Measurements from ENCODE around the gene CELF2. TPM values are rescaled to one million over a fixed set of nuclear protein-coding genes. Genes with fewer than 3 reads are reported as not detected.

The CELF2 gene
- total RNA-seq, 1 experiment from 2014 or later, result not detected

- TF ChIP-seq, protein P1, sequence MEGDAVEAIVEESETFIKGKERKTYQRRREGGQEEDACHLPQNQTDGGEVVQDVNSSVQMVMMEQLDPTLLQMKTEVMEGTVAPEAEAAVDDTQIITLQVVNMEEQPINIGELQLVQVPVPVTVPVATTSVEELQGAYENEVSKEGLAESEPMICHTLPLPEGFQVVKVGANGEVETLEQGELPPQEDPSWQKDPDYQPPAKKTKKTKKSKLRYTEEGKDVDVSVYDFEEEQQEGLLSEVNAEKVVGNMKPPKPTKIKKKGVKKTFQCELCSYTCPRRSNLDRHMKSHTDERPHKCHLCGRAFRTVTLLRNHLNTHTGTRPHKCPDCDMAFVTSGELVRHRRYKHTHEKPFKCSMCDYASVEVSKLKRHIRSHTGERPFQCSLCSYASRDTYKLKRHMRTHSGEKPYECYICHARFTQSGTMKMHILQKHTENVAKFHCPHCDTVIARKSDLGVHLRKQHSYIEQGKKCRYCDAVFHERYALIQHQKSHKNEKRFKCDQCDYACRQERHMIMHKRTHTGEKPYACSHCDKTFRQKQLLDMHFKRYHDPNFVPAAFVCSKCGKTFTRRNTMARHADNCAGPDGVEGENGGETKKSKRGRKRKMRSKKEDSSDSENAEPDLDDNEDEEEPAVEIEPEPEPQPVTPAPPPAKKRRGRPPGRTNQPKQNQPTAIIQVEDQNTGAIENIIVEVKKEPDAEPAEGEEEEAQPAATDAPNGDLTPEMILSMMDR (conservative IDR thresholded peaks at IDR 0.05; ENCODE audit: low read depth, low read length), result no peak
- no peak for DNase-seq (ENCODE audit: low spot score)
- CTCF ChIA-PET, result no interaction called here
These were observed 246.8 kb downstream of the CELF2 start for GRCh38 chr10:11264296-11265048.

GRCh38 chr10:11265484-11265883 is 247.8 kb downstream of the CELF2 start:
- Histone ChIP-seq H3K36me3 (ENCODE audit: insufficient read depth, low read length, poor library complexity, severe bottlenecking) (no peaks in the 10 kb centered on the region), H3K4me1 (ENCODE audit: insufficient read depth, low read length, poor library complexity, severe bottlenecking) (no peaks in the 10 kb centered on the region), H3K9me3 (ENCODE audit: low read depth, low read length, poor library complexity, severe bottlenecking) (no peaks in the 10 kb centered on the region), H3K27me3 (replicated peaks; ENCODE audit: insufficient read depth, low read depth, low read length, poor library complexity) (peaks cover 92% of the 10 kb centered on the region), H3K4me3 (ENCODE audit: low read depth, low read length, poor library complexity, severe bottlenecking) (no peak overlapping the region), H3K27ac (ENCODE audit: low read depth, low read length, poor library complexity, severe bottlenecking) (no peak overlapping the region)
- no peak for DNase-seq (ENCODE audit: low spot score)
- CTCF ChIA-PET, result interaction anchor here (0.6 kb wide), 1 partner anchor 313 kb away, joined by 7 read pairs; no protein-coding TSS in a partner anchor
- BruUV-seq (replicated peaks), result no TSS peak
- TF ChIP-seq, protein P1 (conservative IDR thresholded peaks at IDR 0.05; ENCODE audit: low read depth, low read length), result no peak
- TF ChIP-seq EZH2 (IDR thresholded peaks at IDR 0.05; ENCODE audit: borderline replicate concordance, low read depth, low read length, poor library complexity, severe bottlenecking), result no peak
- POLR2A ChIA-PET (ENCODE audit: low non-redundant PET), result no interaction called here
- intact Hi-C loops (cut with micrococcal nuclease; ENCODE audit: unreplicated experiment), result no loop called here

More at GRCh38 chr10:11264296-11265048, 246.8 kb downstream of the CELF2 start:
- Histone ChIP-seq H3K27ac (ENCODE audit: low read depth, low read length, poor library complexity, severe bottlenecking) (no peak overlapping the region), H3K36me3 (ENCODE audit: insufficient read depth, low read length, poor library complexity, severe bottlenecking) (no peaks in the 10 kb centered on the region), H3K4me3 (ENCODE audit: low read depth, low read length, poor library complexity, severe bottlenecking) (no peak overlapping the region), H3K27me3 (replicated peaks; ENCODE audit: insufficient read depth, low read depth, low read length, poor library complexity) (peaks cover 94% of the 10 kb centered on the region), H3K9me3 (ENCODE audit: low read depth, low read length, poor library complexity, severe bottlenecking) (no peaks in the 10 kb centered on the region), H3K4me1 (ENCODE audit: insufficient read depth, low read length, poor library complexity, severe bottlenecking) (no peaks in the 10 kb centered on the region)
- BruUV-seq (replicated peaks), result no TSS peak
- POLR2A ChIA-PET (ENCODE audit: low non-redundant PET), result no interaction called here
- intact Hi-C loops (cut with micrococcal nuclease; ENCODE audit: unreplicated experiment), result no loop called here

DNA sequence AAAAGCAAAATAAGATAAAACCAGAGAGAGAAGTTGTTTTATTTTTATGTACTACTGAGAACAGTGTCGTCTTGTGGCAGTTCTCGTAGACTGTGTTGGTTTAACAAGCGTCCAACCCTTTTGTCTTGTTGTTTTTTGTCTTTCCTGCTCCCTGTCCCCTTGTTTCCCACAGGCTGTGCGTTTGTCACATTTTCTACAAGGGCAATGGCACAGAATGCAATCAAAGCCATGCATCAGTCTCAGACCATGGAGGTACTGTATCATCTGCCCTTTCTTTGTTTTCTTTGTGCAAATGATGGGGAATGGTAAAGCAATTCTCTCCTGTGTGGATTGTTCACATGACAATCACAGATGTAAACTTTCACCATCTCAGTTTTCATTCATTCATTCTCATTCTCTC is 248.8 kb downstream of the CELF2 start:
- H3K4me1 ChIP-seq (ENCODE audit: insufficient read depth, low read length, poor library complexity, severe bottlenecking), result no peaks in the 10 kb centered on the region

More for the DNA sequence above, 248.8 kb downstream of the CELF2 start:
- ChIA-PET CTCF (no interaction called here), POLR2A (ENCODE audit: low non-redundant PET) (no interaction called here)
- TF ChIP-seq, protein P1 (conservative IDR thresholded peaks at IDR 0.05; ENCODE audit: low read depth, low read length), result no peak
- TF ChIP-seq EZH2 (IDR thresholded peaks at IDR 0.05; ENCODE audit: borderline replicate concordance, low read depth, low read length, poor library complexity, severe bottlenecking), result no peak
- no TSS peak for BruUV-seq (replicated peaks)
- Histone ChIP-seq H3K27me3 (replicated peaks; ENCODE audit: insufficient read depth, low read depth, low read length, poor library complexity) (peaks cover 83% of the 10 kb centered on the region), H3K4me3 (ENCODE audit: low read depth, low read length, poor library complexity, severe bottlenecking) (no peak overlapping the region), H3K36me3 (ENCODE audit: insufficient read depth, low read length, poor library complexity, severe bottlenecking) (no peaks in the 10 kb centered on the region), H3K9me3 (ENCODE audit: low read depth, low read length, poor library complexity, severe bottlenecking) (no peaks in the 10 kb centered on the region), H3K27ac (ENCODE audit: low read depth, low read length, poor library complexity, severe bottlenecking) (no peak overlapping the region)
- DNase-seq (ENCODE audit: low spot score), result no peak
- intact Hi-C loops (cut with micrococcal nuclease; ENCODE audit: unreplicated experiment), result no loop called here
